ENCODE results near the gene HDLBP. TPM values are rescaled to one million over a fixed set of nuclear protein-coding genes. Genes with fewer than 3 reads are reported as not detected.

Gene HDLBP
- total and polyA plus RNA-seq, 2 of the 4 experiments (the other 2 are of a cell fraction), result 648 to 1,165 TPM

DNA sequence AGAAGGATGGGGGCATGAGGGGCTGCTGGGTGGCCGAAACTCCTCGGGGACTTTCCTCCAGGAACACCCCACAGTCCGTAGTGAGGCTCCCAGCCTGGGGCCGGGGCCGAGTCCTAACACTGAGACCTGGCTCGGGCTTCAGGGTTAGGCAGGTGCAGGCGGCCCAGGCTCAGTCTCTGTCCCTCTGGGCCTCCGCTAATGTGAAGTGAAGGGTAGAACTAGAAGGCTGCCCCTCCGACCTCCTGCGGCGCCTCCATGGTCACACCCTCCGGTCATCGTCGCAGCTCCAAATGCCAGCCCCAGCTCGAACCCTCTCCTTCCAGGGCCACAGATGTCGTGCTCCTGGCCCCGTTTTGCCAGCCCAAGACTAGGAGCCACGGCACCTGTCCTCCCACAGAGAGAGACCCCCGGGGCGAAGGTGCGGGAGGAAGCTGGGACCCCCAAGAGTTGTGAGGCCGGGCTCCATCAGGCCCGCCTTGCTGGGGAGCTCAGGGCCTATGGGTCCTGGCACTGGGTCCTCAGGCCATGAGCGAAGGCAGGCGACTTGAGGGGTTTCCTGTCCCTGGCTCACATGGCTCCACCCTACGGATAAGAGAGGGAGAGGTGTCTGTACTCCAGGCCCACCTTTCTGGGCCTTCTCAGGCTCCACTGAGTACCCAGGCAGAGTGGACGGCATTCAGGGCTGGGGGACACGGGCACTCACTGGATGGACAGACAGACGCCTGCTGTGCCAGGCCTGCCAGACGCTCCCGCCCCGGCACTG, 126.2 kb downstream of the HDLBP start:
- Histone ChIP-seq H3K9ac (ENCODE audit: low read depth, low read length) (no peak overlapping the region), H3K4me2 (ENCODE audit: low read depth, low read length) (no peak overlapping the region), H3K27ac (ENCODE audit: insufficient read depth, low read length) (no peak overlapping the region), H3K4ac (ENCODE audit: low read depth, low read length) (no peak overlapping the region), H3K4me3 (ENCODE audit: insufficient read depth, low read depth, low read length) (no peak overlapping the region), H3K36me3 (ENCODE audit: control insufficient read depth, insufficient read depth, low read length) (no peaks in the 10 kb centered on the region), H3K14ac (replicated peaks; ENCODE audit: low read depth, low read length) (no peak overlapping the region), H3K23ac (ENCODE audit: low read depth, low read length) (no peak overlapping the region), H4K20me1 (ENCODE audit: insufficient read depth, low read length) (no peaks in the 10 kb centered on the region; the same call in 1 of the 2 replicates), H2AK9ac (replicated peaks; ENCODE audit: low read depth, low read length, poor library complexity) (no peak overlapping the region), H4K91ac (ENCODE audit: insufficient read depth, low read depth, low read length) (no peak overlapping the region), H3K27me3 (ENCODE audit: control insufficient read depth, insufficient read depth, low read length) (peaks cover 9% of the 10 kb centered on the region), H2AFZ (replicated peaks; ENCODE audit: low read length, poor library complexity) (no peak overlapping the region), H3K18ac (ENCODE audit: low read depth, low read length) (no peak overlapping the region), H2BK20ac (ENCODE audit: low read depth, low read length) (no peak overlapping the region), H2BK120ac (ENCODE audit: low read depth, low read length) (no peak overlapping the region), H3K9me1 (ENCODE audit: insufficient read depth, low read length) (no peaks in the 10 kb centered on the region), H3K4me1 (ENCODE audit: control insufficient read depth, insufficient read depth, low read length) (no peaks in the 10 kb centered on the region), H3K79me1 (ENCODE audit: low read depth in 1 of 2, low read length in 2 of 2) (no peaks in the 10 kb centered on the region), H4K5ac (ENCODE audit: low read depth, low read length) (no peak overlapping the region), H3K56ac (ENCODE audit: extremely low read depth, insufficient read depth, low read length) (no peak overlapping the region), H2BK15ac (ENCODE audit: low read depth, low read length) (no peak overlapping the region), H3K9me3 (ENCODE audit: control insufficient read depth, insufficient read depth, low read length) (no peaks in the 10 kb centered on the region), H2BK5ac (ENCODE audit: low read depth, low read length, poor library complexity, severe bottlenecking) (no peak overlapping the region), H4K8ac (ENCODE audit: low read depth in 2 of 2, low read length in 2 of 2) (no peak overlapping the region), H2AK5ac (ENCODE audit: low read depth, low read length) (no peak overlapping the region)
- 88% methylated on average over 16 of the region's 32 CpGs; no CpG with 5 or more reads in 1 of the 2 experiments for WGBS, 2 experiments (ENCODE audit: extremely low coverage in 2 of 2, insufficient read length in 1 of 2)
- no peak for TF ChIP-seq USF2 (IDR thresholded peaks at IDR 0.05; ENCODE audit: low read depth, low read length)
- no peak for TF ChIP-seq BHLHE40 (IDR thresholded peaks at IDR 0.05; ENCODE audit: low read depth, low read length)
- TF ChIP-seq, protein P1, sequence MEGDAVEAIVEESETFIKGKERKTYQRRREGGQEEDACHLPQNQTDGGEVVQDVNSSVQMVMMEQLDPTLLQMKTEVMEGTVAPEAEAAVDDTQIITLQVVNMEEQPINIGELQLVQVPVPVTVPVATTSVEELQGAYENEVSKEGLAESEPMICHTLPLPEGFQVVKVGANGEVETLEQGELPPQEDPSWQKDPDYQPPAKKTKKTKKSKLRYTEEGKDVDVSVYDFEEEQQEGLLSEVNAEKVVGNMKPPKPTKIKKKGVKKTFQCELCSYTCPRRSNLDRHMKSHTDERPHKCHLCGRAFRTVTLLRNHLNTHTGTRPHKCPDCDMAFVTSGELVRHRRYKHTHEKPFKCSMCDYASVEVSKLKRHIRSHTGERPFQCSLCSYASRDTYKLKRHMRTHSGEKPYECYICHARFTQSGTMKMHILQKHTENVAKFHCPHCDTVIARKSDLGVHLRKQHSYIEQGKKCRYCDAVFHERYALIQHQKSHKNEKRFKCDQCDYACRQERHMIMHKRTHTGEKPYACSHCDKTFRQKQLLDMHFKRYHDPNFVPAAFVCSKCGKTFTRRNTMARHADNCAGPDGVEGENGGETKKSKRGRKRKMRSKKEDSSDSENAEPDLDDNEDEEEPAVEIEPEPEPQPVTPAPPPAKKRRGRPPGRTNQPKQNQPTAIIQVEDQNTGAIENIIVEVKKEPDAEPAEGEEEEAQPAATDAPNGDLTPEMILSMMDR (conservative IDR thresholded peaks at IDR 0.05; ENCODE audit: low read depth, low read length), result no peak
- no TSS peak for BruUV-seq (replicated peaks)
- dilution Hi-C loops (cut with HindIII; ENCODE audit: low sequenced_read_pairs, unreplicated experiment), result no loop called here
- in situ Hi-C loops (cut with MboI; ENCODE audit: low sequenced_read_pairs), result no loop called here
- intact Hi-C loops (cut with micrococcal nuclease), result no loop called here
- DNase-seq, result no peak
- ATAC-seq (ENCODE audit: low read depth), result no peak
- CTCF ChIA-PET, result interaction anchor here (0.7 kb wide), 1 partner anchor 20 kb away, joined by 3 read pairs; no protein-coding TSS in a partner anchor
- POLR2A ChIA-PET (ENCODE audit: unreplicated experiment), result no interaction called here
